TTC549 (cell line): Measurements from ENCODE around the gene MUC5AC.
"Not testable (repeated sequence)": the region's sequence is repeated elsewhere in the genome, so short reads cannot be mapped to it uniquely, and the experiment has no call there.

Source experiments
- FAIRE-seq: peaks from 2 replicates; lab custom pipeline; 2012; peaks lifted over from hg19 to GRCh38; lab: Jason Lieb, UNC

The MUC5AC gene

DNA sequence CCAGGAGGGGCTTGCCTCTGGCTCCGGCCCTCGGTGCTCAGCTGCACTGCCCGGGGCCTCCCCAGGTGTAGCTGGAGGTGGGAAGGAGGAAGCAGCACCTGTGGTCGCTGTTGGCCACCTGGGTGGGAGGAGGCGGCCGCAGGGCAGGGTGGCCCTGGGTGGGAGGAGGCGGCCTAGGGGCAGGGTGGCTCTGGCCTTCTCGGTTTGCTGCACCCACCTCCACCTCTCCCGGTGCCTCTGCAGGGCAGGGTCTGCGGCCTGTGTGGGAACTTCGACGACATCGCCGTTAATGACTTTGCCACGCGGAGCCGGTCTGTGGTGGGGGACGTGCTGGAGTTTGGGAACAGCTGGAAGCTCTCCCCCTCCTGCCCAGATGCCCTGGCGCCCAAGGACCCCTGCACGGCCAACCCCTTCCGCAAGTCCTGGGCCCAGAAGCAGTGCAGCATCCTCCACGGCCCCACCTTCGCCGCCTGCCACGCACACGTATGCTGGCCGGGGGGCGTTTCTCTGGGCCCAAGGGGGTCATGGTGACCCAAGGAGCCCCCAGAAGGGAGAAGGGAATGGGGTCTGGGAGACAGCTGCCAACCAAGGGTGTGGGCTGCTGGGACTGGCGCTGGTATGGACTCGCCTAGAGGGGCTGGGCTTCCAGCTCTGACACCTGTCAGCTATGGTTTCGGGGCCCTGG, 20.6 kb downstream of the MUC5AC start:
- no peak for FAIRE-seq

- FAIRE-seq, result no peak
Observed at GRCh38 chr11:1178906-1179305, 21.2 kb downstream of the MUC5AC start.

- no peak for FAIRE-seq
Observed at GRCh38 chr11:1179641-1180040, 21.9 kb downstream of the MUC5AC start.

- FAIRE-seq, result no peak
Observed at GRCh38 chr11:1180171-1180570, 22.4 kb downstream of the MUC5AC start.

DNA sequence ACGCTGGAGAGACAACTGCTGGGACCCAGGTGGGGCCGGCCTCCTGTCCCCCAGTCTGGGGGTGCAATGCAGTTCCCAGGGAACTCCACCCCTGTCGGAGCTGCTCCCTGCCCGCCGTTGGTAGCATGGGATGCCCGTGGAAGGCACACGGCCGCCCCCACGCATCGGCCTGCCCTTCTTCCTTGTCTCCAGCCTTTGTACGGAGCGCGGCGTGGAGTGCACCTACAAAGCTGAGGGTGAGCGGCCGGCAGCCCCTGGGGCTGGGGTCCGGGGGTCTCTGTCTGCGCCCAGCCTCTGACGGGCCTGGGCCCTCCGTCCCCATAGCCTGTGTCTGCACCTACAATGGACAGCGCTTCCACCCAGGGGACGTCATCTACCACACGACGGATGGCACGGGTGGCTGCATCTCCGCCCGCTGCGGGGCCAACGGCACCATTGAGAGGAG, 23.2 kb downstream of the MUC5AC start:
- no peak for FAIRE-seq

DNA sequence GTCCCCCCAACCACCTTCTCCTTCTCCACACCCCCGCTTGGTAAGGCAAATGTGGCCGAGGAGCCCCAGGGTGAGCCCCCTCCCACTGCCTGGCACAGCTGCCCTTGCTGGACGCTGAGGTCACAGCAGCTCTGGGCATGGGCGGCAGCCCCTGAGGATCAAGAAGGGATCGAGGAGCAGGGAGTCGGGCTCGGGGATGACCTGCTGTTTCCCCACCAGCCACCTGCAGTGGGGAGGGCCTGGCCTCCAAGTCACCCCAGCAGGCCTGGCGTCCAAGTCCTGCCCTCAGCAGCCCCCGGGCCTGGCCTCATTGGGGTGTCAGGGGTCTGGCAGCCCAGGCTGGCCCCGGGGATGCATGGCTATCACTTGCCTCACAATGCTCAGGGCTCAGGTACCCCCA, 23.7 kb downstream of the MUC5AC start:
- no peak for FAIRE-seq

DNA sequence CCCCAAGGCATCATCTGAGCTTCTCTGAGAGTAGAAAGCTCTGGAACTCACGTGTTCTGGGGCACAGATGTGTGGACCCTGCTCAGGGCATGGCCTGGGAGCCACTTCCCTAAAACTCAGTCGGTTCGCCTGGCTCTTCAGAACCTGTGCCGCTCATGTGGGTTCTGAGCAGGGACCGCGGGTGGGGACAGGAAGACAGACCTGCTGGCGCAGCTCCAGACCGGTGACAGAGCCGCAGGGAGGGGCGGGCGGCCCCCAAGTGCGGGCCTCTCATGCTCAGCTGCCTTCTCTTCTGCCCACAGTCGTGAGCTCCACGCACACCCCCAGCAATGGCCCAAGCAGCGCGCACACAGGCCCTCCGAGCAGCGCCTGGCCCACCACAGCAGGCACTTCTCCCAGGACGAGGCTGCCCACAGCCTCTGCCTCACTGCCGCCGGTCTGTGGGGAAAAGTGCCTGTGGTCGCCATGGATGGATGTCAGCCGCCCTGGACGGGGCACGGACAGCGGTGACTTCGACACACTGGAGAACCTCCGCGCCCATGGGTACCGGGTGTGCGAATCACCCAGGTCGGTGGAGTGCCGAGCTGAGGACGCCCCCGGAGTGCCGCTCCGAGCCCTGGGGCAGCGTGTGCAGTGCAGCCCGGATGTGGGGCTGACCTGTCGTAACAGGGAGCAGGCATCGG, 24.2 kb downstream of the MUC5AC start:
- no peak for FAIRE-seq

DNA sequence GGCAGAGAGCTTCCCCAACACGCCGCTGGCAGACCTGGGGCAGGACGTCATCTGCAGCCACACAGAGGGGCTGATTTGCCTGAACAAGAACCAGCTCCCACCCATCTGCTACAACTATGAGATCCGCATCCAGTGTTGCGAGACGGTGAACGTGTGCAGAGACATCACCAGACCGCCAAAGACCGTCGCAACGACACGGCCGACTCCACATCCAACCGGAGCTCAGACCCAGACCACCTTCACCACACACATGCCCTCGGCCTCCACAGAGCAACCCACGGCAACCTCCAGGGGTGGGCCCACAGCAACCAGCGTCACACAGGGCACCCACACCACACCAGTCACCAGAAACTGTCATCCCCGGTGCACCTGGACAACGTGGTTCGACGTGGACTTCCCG, 26.4 kb downstream of the MUC5AC start:
- FAIRE-seq, result not testable (repeated sequence)

- not testable (repeated sequence) for FAIRE-seq
Observed at GRCh38 chr11:1188451-1189130, 30.8 kb downstream of the MUC5AC start.

DNA sequence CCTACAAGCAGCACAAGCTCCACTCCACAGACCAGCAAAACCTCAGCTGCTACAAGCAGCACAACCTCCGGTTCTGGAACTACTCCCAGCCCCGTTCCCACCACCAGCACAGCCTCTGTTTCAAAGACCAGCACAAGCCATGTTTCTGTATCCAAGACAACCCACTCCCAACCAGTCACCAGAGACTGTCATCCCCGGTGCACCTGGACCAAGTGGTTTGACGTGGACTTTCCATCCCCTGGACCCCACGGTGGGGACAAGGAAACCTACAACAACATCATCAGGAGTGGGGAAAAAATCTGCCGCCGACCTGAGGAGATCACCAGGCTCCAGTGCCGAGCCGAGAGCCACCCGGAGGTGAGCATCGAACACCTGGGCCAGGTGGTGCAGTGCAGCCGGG, 32.1 kb downstream of the MUC5AC start:
- FAIRE-seq, result not testable (repeated sequence)

DNA sequence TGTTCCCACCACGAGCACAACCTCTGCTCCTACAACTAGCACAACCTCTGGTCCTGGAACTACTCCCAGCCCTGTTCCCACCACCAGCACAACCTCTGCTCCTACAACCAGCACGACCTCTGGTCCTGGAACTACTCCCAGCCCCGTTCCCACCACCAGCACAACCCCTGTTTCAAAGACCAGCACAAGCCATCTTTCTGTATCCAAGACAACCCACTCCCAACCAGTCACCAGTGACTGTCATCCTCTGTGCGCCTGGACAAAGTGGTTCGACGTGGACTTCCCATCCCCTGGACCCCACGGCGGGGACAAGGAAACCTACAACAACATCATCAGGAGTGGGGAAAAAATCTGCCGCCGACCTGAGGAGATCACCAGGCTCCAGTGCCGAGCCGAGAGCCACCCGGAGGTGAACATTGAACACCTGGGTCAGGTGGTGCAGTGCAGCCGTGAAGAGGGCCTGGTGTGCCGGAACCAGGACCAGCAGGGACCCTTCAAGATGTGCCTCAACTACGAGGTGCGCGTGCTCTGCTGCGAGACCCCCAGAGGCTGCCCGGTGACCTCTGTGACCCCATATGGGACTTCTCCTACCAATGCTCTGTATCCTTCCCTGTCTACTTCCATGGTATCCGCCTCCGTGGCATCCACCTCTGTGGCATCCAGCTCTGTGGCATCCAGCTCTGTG, 34.2 kb downstream of the MUC5AC start:
- not testable (repeated sequence) for FAIRE-seq

- FAIRE-seq, result no peak
Observed at GRCh38 chr11:1192741-1193325, 35.1 kb downstream of the MUC5AC start.

- no peak for FAIRE-seq
Observed at GRCh38 chr11:1193326-1194230, 35.8 kb downstream of the MUC5AC start.

DNA sequence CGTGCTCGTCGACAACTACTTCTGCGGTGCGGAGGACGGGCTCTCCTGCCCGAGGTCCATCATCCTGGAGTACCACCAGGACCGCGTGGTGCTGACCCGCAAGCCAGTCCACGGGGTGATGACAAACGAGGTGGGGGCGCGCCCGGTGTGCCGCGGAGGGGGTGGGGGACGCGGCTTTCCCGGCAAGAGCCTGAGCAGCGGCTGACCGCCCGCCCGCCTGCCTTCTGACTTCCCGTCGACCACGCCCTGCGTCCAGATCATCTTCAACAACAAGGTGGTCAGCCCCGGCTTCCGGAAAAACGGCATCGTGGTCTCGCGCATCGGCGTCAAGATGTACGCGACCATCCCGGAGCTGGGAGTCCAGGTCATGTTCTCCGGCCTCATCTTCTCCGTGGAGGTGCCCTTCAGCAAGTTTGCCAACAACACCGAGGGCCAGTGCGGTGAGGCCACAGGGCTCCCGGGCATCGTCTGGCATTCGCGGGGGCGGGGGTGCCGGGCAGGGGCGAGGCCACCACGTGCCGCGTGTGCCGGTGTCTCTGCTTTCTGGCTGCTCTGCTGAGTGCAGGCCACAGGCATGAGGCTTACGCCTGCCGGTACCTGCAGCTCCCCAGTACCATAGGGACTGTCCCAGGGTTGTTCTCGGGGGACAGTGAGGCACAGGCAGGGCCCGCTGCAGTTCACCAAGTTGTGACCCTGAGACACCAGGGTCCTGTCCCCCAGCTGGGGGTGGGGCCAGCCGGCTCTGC, 36.7 kb downstream of the MUC5AC start:
- FAIRE-seq, result no peak

GRCh38 chr11:1194977-1195681, 37.4 kb downstream of the MUC5AC start:
- FAIRE-seq, result no peak

DNA sequence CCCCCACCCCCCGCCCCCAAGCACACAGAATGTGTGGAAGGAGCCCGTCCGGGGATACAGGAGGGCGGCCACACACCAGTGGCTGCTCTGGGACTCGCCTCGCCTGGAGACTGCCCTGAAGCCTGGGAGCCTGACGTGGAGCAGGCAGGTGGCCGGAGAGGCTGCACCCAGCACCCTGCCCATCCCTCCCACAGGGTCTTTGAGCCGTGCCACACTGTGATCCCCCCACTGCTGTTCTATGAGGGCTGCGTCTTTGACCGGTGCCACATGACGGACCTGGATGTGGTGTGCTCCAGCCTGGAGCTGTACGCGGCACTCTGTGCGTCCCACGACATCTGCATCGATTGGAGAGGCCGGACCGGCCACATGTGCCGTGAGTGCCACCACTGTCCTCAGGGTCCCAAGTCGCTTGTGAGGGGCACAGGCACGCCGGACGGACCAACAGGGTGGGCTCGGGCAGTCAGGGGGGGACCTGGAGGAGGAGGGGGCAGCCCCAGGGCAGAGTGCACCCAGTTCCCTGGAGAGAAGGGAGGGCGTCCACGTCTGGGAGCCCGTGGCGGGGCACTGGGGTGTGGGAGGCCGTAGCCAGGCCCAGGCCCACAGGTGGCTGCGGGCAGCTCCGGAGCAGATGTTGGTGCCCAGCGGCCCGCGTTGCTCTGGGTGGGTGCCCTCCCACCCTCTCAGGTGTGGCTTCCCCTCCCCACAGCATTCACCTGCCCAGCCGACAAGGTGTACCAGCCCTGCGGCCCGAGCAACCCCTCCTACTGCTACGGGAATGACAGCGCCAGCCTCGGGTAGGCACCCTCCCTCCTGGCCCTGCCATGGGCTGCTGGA, 38.1 kb downstream of the MUC5AC start:
- FAIRE-seq, result no peak

GRCh38 chr11:1196516-1197391, 39.0 kb downstream of the MUC5AC start:
- FAIRE-seq, result no peak

DNA sequence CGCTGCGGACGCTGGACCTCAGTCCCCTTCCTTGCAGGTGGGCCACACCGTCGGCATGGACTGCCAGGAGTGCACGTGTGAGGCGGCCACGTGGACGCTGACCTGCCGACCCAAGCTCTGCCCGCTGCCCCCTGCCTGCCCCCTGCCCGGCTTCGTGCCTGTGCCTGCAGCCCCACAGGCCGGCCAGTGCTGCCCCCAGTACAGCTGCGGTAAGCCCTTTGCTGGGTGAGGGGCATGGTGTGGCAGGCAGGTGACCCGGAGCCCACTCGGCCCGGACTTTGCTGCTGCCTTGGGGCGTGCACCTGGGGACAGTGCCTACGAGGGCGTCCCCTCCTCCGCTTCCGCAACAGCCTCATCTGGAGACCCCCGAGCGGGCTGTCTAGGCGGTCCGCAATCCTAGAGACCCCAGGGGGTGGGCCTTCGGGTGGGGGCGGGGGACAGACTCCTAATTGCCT, 39.7 kb downstream of the MUC5AC start:
- FAIRE-seq, result no peak
